Adrenal gland (tissue), 12 donors: ENCODE data around the gene B4GALT6. TPM values are rescaled to one million over a fixed set of nuclear protein-coding genes. Genes with fewer than 3 reads are reported as not detected.

Experiments
- DNase-seq, 7 donors: peaks; one replicate each; pipeline ENCODE4 v3.0.0-alpha.2; 2019 to 2020
- H3K27ac ChIP-seq, 5 donors: fragments of 200-600 bp; sonication (generic) in 4 of 5; 1 replicate in 3 of 5; 2 replicates in 2 of 5; pipeline versions ENCODE4 v1.5.1 to v1.8.0; 2016 to 2020; ENCODE audit warnings: mild to moderate bottlenecking in 1 of 5
- H3K27me3 ChIP-seq: fragments of 200-600 bp; 2 replicates; pipeline ENCODE4 v1.8.0; 2021
- H3K36me3 ChIP-seq, 2 donors: fragments of 200-600 bp; replicated peaks in 1 of 2; 1 replicate in 1 of 2; 2 replicates in 1 of 2; pipeline versions ENCODE4 v1.5.1 to v1.8.0; 2018 to 2022
- H3K4me1 ChIP-seq, 2 donors: fragments of 200-600 bp; replicated peaks in 1 of 2; 1 replicate in 1 of 2; 2 replicates in 1 of 2; pipeline versions ENCODE4 v1.5.1 to v1.8.0; 2018 to 2021
- H3K4me3 ChIP-seq, 4 donors: fragments of 200-600 bp; sonication (generic) in 3 of 4; one replicate each; pipeline ENCODE4 v1.5.1; 2016 to 2018
- H3K9me3 ChIP-seq, 3 donors: fragments of 200-600 bp; sonication (generic) in 1 of 3; replicated peaks in 1 of 3; 1 replicate in 2 of 3; 2 replicates in 1 of 3; pipeline versions ENCODE4 v1.5.1 to v1.8.0; 2016 to 2021
- POLR2A ChIP-seq, 2 donors: fragments of 450-650 bp; IDR thresholded peaks; one replicate each; pipeline ENCODE4 v1.6.1; 2017; ENCODE audit warnings: antibody characterized with exemption in 2 of 2, mild to moderate bottlenecking in 2 of 2, moderate library complexity in 1 of 2
- WGBS, 4 donors: extraction: QIAGEN DNeasy Blood & Tissue Kit in 2 of 4; methylation state at CpG; one replicate each; pipeline versions ENCODE4 v1.1.5 to v1.1.7; 2013 to 2017; 5-methylcytosine and 5-hydroxymethylcytosine counted together
- intact Hi-C, 2 donors: fragments of 100-400 bp; cut with DNase I; formaldehyde crosslinking; loops; one replicate each; pipeline versions ENCODE4 v1.14.1 to v1.15.0; 2022 to 2023
- polyA plus RNA-seq, 3 donors: library from polyadenylated mRNA; stranded (reverse); fragments of 200-250 nt in 2 of 3; fragments of 350-450 nt in 1 of 3; fragmentation: Illumina TruSeq in 1 of 3; extraction: RNeasy Lipid Tissue Mini Kit (QIAGEN cat#74804) in 1 of 3; gene quantifications; one replicate each; pipeline ENCODE4 v1.2.3, GENCODE V29; 2013 to 2014
- total RNA-seq, 9 donors: library from RNA; depleted of rRNA in 4 of 9; stranded (reverse); fragments of >200 nt in 4 of 9; fragments of 120-200 nt in 1 of 9; fragmentation: NEBNext Ultra II Directional in 1 of 9; extraction: Animal tissue kit (Norgen Biotek cat#: 25700) in 1 of 9; gene quantifications; one replicate each; pipeline versions ENCODE4 v1.1.0 to v1.2.4, GENCODE V29; 2013 to 2023
- TF ChIP-seq, protein P1 (sequence below), 6 experiments: fragments of 450-650 bp in 4 of 6; fragments of 200-600 bp in 2 of 6; sonication (generic) in 1 of 6; IDR thresholded peaks; 1 replicate in 5 of 6; 2 replicates in 1 of 6; pipeline versions ENCODE4 v1.5.1 to v1.8.0; 2016 to 2021; ENCODE audit warnings: antibody characterized with exemption in 6 of 6, mild to moderate bottlenecking in 2 of 6, moderate library complexity in 1 of 6
- donor health status: healthy with polysubstance abuse.
- donor health status: Bipolar disorder and iron deficiency.
- donor health status: DM: yes; HTN: yes; CAD: no.
- donor health status: DM: no; HTN: no; CAD: no.
- donor health status: DM: no; HTN: no; CAD: no.
- donor health status: DM: yes; HTN: yes; CAD: no.

The B4GALT6 gene
- total and polyA plus RNA-seq, 12 donors = 6.4 to 71.3 (median 21.6) TPM

DNA sequence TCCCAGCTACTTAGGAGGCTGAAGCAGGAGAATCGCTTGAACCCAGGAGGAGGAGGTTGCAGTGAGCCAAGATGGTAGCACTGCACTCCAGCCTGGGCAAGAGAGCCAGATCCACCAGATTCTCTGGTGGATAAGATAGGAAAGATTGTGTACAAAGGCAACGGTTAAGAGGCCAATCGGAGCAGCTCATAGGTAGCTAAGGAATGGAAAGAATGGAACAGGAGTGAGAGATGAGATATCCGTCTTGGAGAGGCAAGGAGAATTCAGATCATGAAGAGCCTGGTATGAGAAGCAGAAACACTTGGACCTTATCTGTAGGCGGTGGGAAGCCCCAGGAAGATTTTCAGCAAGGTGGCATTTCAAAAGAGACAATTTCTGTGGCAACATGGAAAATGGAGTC, 65.6 kb downstream of the B4GALT6 start:
- intact Hi-C loops = no loop called here

DNA sequence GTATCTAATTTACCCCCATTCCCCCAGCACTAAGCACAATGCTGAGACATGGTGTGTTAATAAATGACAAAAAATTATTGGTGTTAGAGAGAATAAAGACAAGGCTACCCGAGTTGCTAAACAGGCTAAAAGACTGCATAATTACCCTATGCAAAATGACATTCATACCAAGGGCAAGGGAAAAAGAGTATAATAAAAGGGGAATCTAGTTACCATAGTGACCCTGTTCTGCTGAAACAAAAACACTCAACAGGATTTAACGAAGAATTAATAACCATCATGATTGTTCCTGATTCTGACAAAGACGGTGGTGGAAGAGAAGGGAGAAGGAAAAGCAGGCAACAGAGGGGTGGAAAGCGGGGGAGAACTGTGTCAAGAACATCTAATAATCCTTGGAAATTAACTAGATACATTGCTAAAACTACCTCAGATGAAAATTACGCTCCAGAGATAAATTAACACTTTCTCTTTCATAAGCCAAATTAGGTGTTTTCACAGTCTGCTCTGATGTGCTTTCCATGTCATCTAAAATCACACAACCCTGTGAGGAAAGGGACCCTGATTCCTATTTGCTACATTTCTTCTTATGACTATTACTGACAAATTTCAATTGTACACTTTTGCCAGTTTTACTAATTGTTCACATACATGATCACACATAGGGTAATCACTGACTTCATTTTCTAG, 67.2 kb downstream of the B4GALT6 start:
- no peaks in the 10 kb centered on the region for H3K36me3 ChIP-seq
- intact Hi-C loops = no loop called here
- no peaks in the 10 kb centered on the region for H3K27me3 ChIP-seq
- TF ChIP-seq, protein P1, sequence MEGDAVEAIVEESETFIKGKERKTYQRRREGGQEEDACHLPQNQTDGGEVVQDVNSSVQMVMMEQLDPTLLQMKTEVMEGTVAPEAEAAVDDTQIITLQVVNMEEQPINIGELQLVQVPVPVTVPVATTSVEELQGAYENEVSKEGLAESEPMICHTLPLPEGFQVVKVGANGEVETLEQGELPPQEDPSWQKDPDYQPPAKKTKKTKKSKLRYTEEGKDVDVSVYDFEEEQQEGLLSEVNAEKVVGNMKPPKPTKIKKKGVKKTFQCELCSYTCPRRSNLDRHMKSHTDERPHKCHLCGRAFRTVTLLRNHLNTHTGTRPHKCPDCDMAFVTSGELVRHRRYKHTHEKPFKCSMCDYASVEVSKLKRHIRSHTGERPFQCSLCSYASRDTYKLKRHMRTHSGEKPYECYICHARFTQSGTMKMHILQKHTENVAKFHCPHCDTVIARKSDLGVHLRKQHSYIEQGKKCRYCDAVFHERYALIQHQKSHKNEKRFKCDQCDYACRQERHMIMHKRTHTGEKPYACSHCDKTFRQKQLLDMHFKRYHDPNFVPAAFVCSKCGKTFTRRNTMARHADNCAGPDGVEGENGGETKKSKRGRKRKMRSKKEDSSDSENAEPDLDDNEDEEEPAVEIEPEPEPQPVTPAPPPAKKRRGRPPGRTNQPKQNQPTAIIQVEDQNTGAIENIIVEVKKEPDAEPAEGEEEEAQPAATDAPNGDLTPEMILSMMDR (IDR thresholded peaks at IDR 0.05) = no peak
- no peak for TF ChIP-seq POLR2A (IDR thresholded peaks at IDR 0.05)
- H3K27ac ChIP-seq = no peak overlapping the region
- no peaks in the 10 kb centered on the region for H3K4me1 ChIP-seq
- 73 to 84% (median 78%) methylated on average over 5 of the region's 5 CpGs for WGBS, 4 donors
- no peak for DNase-seq
- no peaks in the 10 kb centered on the region for H3K9me3 ChIP-seq
- no peak overlapping the region for H3K4me3 ChIP-seq

More for the DNA sequence above, 65.6 kb downstream of the B4GALT6 start:
- Histone ChIP-seq H3K9me3 (no peaks in the 10 kb centered on the region), H3K27ac (no peak overlapping the region), H3K36me3 (no peaks in the 10 kb centered on the region), H3K4me1 (no peaks in the 10 kb centered on the region), H3K27me3 (no peaks in the 10 kb centered on the region), H3K4me3 (no peak overlapping the region)
- TF ChIP-seq POLR2A (IDR thresholded peaks at IDR 0.05) = no peak
- TF ChIP-seq, protein P1 (IDR thresholded peaks at IDR 0.05) = no peak
- WGBS, 4 donors = 92 to 99% (median 96%) methylated on average over 5 of the region's 5 CpGs
- DNase-seq = no peak

DNA sequence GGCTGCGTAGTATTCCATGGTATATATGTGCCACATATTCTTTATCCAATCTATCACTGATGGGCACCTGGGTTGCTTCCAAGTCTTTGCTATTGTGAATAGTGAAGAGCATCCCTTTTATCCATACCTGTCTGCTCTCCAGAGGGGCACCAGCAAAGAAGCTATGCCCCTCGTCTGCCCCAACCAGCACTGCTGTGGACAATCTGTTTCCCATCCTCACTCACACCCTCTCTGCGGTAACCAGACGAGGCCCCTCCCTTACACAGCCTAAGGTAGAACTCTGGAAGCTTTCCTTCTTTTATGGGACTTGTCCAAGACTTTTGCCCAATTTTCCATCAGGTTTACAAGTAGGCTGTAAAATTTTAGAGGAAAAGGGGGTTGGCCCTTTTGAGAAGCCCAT, 67.8 kb downstream of the B4GALT6 start:
- H3K27me3 ChIP-seq = no peaks in the 10 kb centered on the region
- no peaks in the 10 kb centered on the region for H3K4me1 ChIP-seq
- no peak for TF ChIP-seq POLR2A (IDR thresholded peaks at IDR 0.05)
- TF ChIP-seq, protein P1 (IDR thresholded peaks at IDR 0.05) = no peak
- H3K36me3 ChIP-seq = no peaks in the 10 kb centered on the region
- no peak for DNase-seq
- H3K27ac ChIP-seq = no peak overlapping the region
- intact Hi-C loops = no loop called here
- H3K4me3 ChIP-seq = no peak overlapping the region
- WGBS, 4 donors = 87 to 95% (median 93%) methylated on average over 4 of the region's 4 CpGs
- no peaks in the 10 kb centered on the region for H3K9me3 ChIP-seq

DNA sequence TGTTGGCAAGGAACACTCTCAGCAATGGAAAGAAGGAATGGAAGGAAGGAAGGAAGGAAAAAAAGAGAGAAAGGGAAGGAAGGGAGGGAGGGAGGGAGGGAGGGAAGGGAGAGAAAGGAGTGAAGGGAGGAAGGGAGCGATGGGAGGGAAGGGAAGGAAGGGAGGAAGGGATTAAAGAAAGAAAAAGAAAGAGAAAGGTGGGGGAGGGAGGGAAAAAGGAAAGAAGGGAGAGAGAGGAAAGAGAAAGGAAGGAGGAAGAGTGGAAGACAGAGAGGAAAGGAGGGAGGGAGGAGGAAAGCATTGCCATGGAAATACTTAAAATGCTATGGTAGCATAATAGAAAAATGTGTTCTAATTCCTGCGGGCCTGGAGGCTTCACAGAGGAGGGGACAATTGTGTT, 70.3 kb downstream of the B4GALT6 start:
- Histone ChIP-seq H3K27ac (no peak overlapping the region), H3K36me3 (no peaks in the 10 kb centered on the region), H3K27me3 (no peaks in the 10 kb centered on the region), H3K4me1 (no peaks in the 10 kb centered on the region), H3K9me3 (no peaks in the 10 kb centered on the region), H3K4me3 (no peak overlapping the region)
- WGBS, 4 donors = 80 to 88% (median 87%) methylated on average over 2 of the region's 2 CpGs
- intact Hi-C loops = no loop called here
- no peak for DNase-seq
- no peak for TF ChIP-seq POLR2A (IDR thresholded peaks at IDR 0.05)
- TF ChIP-seq, protein P1 (IDR thresholded peaks at IDR 0.05) = no peak
